DLD1 (cell line): ENCODE data around the gene MYLK2.
"Not testable (repeated sequence)": the region's sequence is repeated elsewhere in the genome, so short reads cannot be mapped to it uniquely, and the experiment has no call there.

Experiments used
- in situ Hi-C: cut with HindIII; loops from 2 replicates; pipeline ENCODE4 v1.10.0; 2017; ENCODE audit warnings: low sequenced_read_pairs

MYLK2 gene

GRCh38 chr20:31819083-31819784 lies at the start of gene MYLK2:
TSS of gene MYLK2 (plus strand) at chr20:31819356. CDS start at chr20:31819581, 225 bp downstream.
- in situ Hi-C loops: no loop called here

DNA sequence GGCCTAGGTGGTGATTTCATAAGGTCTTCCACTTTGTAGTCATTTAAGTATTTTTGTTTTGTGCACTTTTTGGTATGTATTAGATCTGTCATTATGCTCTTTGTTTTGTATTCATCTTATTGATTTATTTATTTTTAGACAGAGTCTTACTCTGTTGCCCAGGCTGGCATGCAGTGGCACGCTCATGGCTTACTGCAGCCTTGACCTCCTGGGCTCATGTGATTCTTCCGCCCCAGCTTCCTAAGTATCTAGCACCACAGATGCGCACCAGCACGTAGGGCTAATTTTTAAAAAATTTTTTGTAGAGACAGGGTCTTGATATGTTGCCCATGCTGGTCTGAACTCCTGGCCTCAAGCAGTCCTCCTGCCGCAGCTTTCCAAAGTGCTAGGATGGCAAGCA lies 49.5 kb upstream of the MYLK2 start:
- in situ Hi-C loops: no loop called here

DNA sequence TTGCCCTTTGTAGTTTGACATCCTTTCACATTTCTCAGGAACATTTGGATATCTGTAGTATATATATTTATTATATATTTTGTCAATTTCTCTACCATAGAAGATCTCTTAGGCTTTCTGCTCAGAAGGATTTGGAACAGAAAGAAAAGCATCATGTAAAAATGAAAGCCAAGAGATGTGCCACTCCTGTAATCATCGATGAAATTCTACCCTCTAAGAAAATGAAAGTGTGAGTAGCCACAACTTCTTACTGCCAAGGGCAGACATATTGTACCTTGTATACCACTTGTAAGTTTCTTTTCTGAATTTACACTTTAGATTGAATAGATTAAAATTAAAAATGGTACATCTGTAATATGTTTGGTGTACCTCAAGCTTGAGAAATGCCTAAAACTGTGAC lies 48.9 kb upstream of the MYLK2 start:
- in situ Hi-C loops: no loop called here

DNA sequence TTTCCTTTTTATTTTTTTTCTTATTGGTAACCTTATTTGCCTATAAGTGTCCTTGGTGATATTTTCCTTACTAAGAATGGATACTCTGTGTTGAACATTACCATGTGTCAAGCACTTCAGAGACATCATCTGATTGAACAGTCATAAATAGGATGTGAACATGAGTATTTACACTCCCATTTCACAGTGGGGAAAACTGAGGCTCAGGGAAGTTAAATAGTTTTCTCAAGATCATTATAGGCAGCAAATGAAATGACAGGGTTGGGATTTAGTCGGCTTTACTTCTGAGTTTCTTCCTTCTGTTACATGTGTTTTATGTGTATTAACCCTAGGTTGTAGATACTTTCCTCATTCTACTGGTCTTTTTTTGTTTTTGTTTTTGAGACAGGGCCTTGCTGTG lies 44.7 kb upstream of the MYLK2 start:
- in situ Hi-C loops: no loop called here

DNA sequence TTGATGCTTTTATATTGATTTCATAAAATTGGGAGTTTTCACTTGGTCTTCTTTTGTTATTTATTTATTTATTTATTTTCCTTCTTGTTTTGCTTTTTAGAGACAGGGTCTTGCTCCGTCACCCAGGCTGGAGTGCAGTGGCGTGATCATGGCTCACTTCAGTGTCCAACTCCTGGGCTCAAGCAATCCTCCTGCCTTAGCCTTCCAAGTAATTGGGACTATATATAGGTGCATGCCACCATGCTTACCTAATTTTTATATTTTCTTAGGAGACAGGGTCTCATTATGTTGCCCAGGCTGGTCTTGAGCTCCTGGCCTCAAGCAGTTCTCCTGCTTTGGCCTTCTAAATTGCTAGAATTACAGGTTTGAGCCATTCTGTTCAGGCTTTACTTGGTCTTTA lies 38.3 kb upstream of the MYLK2 start:
- in situ Hi-C loops: no loop called here

- in situ Hi-C loops: no loop called here
Measured at GRCh38 chr20:31781945-31782344, 37.2 kb upstream of the MYLK2 start.

DNA sequence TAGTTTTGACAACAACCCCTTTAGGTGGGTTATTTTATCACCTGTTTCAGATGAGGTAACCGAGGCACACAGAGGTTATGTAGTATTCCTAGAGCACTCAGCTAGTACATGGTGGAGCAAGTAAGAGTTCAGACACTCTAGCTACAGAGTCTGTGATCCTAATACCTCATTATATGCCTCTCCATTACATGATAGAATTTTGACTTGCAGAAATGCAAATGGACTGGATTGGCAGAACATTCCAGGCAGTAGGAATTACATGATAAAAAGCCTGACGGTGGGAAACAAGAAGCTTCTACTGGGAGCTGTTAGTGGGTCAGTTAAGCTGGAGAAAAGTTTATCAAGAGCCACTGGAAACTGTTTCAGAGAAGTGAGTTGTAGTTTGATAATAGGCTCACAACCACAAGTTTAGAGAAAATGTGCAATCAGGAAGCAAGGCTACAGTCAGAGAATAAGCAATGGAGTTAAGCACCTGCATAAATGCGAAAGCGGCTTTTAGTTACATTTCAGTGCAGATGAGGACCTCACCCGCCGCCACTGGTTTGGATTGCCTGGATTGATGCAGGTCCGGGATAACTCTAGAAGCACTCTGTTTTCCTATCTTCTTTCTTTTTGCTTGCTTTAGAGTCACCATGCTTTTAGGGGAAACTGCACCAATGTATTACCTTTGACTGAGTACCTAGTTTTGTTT lies 34.7 kb upstream of the MYLK2 start:
- in situ Hi-C loops: no loop called here

DNA sequence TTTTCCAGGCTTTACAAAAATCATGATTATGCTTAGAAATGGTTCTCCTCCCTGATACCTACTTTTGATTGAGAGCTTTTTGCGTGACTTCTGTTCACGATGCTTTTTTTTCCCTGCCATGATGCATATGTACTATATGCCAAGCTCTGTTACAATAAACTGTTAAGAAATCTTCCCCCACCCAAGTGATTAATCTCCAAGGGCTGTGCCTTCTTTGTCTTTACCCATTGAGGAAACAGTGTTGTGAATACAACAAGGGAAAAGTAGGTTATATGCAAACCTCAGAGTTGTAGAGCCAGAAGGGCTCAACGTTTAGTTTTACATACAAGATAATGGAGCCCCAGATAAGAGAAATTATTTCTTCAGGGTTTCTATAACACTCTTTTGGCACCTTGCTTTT lies 34.1 kb upstream of the MYLK2 start:
- in situ Hi-C loops: no loop called here

GRCh38 chr20:31788578-31788977 lies 30.6 kb upstream of the MYLK2 start:
- in situ Hi-C loops: no loop called here

DNA sequence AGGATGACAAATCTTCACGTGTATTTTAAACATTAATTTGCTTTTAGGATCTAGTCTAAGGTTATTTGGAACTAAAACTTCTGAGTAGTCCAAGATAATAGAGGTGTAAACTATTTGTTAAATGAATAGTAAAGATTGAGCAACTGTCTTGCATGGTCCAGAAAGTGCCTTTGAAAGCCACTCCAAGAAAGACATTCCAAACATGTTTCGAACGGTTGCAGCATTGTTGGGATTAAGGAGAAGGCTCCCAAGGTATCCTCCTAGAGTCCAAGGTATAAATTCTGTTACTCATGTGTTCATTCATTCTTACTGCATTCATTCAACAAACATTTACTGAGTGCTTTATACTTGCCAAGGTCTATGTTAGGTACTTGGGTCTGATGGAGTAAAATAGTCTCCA lies 28.8 kb upstream of the MYLK2 start:
- in situ Hi-C loops: no loop called here

DNA sequence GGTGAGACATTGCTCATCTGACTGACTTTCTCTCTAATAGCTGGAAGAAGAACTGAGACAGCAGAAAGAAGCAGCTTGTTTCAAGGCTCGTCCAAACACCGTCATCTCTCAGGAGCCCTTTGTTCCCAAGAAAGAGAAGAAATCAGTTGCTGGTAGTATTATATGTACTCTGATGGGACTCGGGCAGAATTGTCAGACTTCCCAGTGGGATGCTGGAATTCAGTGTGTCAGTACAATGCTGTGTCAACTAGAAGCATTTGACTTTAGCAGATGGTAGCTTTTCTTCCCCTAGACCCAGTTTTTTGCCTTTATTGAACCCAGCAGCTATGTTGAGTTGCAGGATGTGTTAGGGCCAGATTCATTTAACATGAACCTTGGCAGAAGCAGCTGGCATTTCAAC lies 21.8 kb upstream of the MYLK2 start:
- in situ Hi-C loops: no loop called here

- in situ Hi-C loops: no loop called here
Measured at GRCh38 chr20:31801508-31801907, 17.6 kb upstream of the MYLK2 start.

GRCh38 chr20:31803552-31804291 lies 15.4 kb upstream of the MYLK2 start:
- in situ Hi-C loops: no loop called here

- in situ Hi-C loops: no loop called here
Measured at GRCh38 chr20:31806564-31807355, 12.4 kb upstream of the MYLK2 start.

DNA sequence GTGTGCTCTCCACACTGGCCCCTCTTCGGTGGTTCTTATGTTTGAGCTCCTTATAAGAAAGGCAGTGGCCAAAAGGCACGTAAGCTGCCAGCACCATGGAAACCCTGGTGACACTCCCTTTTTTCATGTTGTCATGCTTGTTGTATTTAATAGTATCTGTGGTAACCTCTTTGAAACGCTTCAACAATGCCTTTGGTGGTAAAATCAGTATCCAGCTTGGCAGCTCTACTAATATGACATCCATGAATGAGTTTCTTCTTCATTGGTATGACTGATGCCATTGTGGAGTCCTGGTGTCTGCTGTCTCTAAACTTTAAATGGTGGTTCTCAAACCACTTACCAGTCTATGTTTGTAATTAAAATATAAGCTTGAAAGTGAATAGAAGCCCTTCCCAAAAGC lies 10.7 kb upstream of the MYLK2 start:
- in situ Hi-C loops: no loop called here

DNA sequence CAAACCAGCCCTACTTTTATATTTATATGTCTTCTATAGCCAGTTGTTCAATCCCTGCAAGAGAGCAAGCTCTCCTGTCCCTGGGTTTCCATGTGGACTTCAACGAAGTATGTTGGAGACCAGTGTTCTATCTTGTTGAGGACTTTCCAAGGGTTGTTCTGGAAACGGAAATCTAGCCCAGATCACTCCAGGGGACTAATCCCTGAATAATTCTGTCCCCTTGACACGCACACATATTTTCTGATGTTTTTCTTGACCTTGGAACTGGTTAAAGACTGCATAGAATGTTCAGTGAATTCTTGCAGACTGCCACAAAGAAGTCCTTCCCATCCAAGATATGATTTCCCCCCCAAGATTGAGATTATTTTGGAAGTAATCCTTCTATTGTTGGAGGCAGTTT lies 9.5 kb upstream of the MYLK2 start:
- in situ Hi-C loops: no loop called here

DNA sequence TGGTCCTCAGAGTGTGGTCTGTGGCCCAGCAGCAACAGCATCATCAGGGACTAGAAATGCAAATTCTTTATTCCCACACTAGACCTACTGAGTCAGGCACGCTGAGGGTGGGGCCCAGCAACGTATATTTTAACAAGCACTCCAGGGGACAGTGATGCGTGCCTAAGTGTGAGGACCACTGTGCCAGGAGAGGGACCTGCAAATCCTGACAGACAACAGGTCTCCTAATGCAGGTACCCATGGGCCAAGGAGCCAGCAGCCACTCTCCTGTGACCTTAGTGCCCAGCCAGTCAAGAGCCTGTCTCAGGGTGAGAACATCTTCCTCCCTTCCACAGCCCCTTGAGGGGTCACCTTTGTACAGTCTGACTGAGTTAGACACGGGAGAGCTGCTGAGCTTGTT lies 8.0 kb upstream of the MYLK2 start:
- in situ Hi-C loops: no loop called here

DNA sequence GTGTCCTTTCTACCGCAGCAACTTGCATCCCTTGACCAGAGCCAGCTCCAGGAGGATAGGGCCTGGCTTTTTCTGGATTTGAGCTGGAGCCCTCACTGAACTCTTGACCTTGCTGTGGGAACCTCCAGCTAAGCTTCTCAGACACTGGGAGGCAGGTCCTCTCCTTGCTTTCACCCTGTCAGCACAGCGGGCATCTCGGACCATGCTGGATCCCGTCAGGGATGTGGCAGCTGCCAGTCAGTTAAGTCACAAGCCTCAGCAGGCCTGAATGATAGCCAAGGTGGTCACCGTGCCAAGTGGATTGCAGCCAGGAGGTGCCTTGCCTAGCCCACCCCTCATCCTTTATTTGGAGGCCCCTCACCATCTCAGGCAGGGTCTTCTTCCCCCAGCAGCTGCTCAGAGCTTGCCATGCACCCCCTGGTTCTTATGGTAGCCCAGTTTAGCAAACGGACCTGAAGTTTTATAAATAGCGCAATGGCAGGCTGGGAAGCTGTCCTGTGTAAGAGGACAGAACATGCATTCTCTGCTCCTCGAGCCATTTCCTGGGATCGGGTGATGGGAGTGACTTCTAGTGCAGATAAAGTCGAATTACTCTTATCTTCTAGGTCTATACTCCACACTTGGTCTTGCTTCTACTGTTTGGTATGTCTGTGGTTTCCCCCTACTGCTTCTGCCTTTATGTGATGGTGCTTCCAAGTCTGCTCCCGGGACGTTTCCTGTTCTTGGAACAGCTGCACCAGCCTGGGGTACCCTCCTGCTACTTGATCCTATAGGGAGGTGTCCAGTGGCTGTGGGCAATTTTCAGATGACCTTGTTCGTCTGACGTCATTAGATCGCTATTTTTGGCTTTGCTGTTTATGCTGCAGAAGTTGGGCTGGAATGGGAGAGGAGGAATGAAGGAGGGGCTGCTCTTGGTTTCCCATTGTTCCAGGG lies 7.1 kb upstream of the MYLK2 start:
- in situ Hi-C loops: no loop called here

GRCh38 chr20:31813611-31814010 lies 5.5 kb upstream of the MYLK2 start:
- in situ Hi-C loops: no loop called here

GRCh38 chr20:31814142-31814541 lies 5.0 kb upstream of the MYLK2 start:
- in situ Hi-C loops: not testable (repeated sequence)
